Measurements from ENCODE around the gene LCK. TPM values are rescaled to one million over a fixed set of nuclear protein-coding genes. Genes with fewer than 3 reads are reported as not detected.

Gene LCK
- total RNA-seq, 1 donor from 2014 or later = 8.2 TPM

GRCh38 chr1:32334274-32334861 is 83.3 kb downstream of the LCK start:
- no peak for DNase-seq (ENCODE audit: low read depth)
- H3K4me3 ChIP-seq (ENCODE audit: low read depth, low read length) = peak overlapping the region; percentile 72
- no peak for TF ChIP-seq CTCF (conservative IDR thresholded peaks at IDR 0.05; ENCODE audit: low read depth, low read length)

- no peak for DNase-seq (ENCODE audit: low read depth)
Observed at GRCh38 chr1:32334864-32335534, 83.9 kb downstream of the LCK start.

GRCh38 chr1:32335535-32335789 is 84.4 kb downstream of the LCK start:
- TF ChIP-seq CTCF (conservative IDR thresholded peaks at IDR 0.05; ENCODE audit: low read depth, low read length) = no peak
- H3K4me3 ChIP-seq (ENCODE audit: low read depth, low read length) = peak overlapping the region; percentile 72
- no peak for DNase-seq (ENCODE audit: low read depth)

More at GRCh38 chr1:32334864-32335534, 83.9 kb downstream of the LCK start:
- peak overlapping the region; percentile 72 for H3K4me3 ChIP-seq (ENCODE audit: low read depth, low read length)
- TF ChIP-seq CTCF (conservative IDR thresholded peaks at IDR 0.05; ENCODE audit: low read depth, low read length) = peak; percentile 65

Other genes with a start within 250 kb of the LCK start
- 69.6 and 139 TPM in 2 replicates for gene KHDRBS1, start 237.4 kb upstream of the LCK start, total RNA-seq
- 1.2 and 5.2 TPM in 2 replicates for gene TMEM39B, start 178.3 kb upstream of the LCK start, total RNA-seq
- 39.9 and 48.0 TPM in 2 replicates for gene KPNA6, start 143.2 kb upstream of the LCK start, total RNA-seq
- 32.9 and 62.7 TPM in 2 replicates for gene TXLNA, start 71.6 kb upstream of the LCK start, total RNA-seq
- gene CCDC28B, start 50.7 kb upstream of the LCK start, total RNA-seq = 11.9 and 14.1 TPM in 2 replicates
- gene IQCC, start 45.6 kb upstream of the LCK start, total RNA-seq = 3.5 and 4.6 TPM in 2 replicates
- gene DCDC2B, start 42.2 kb upstream of the LCK start, total RNA-seq = not detected in 2 replicates
- gene TMEM234, start 28.9 kb upstream of the LCK start, total RNA-seq = 12.2 and 14.4 TPM in 2 replicates
- 338 and 472 TPM in 2 replicates for gene EIF3I, start 28.9 kb upstream of the LCK start, total RNA-seq
- 0.35 TPM in 1 of 2 replicates, not detected in the other for gene FAM167B, start 4.0 kb upstream of the LCK start, total RNA-seq
- 117 and 127 TPM in 2 replicates for gene HDAC1, start 40.8 kb downstream of the LCK start, total RNA-seq
- 190 and 199 TPM in 2 replicates for gene MARCKSL1, start 85.0 kb downstream of the LCK start, total RNA-seq
- 1.7 and 11.7 TPM in 2 replicates for gene FAM229A, start 111.2 kb downstream of the LCK start, total RNA-seq
- 0.58 TPM in 1 of 2 replicates, not detected in the other for gene TSSK3, start 111.3 kb downstream of the LCK start, total RNA-seq
- 56.7 and 61.1 TPM in 2 replicates for gene BSDC1, start 143.2 kb downstream of the LCK start, total RNA-seq
- 0.07 and 0.23 TPM in 2 replicates for gene ZBTB8B, start 213.8 kb downstream of the LCK start, total RNA-seq